NT2/D1 (cell line): ENCODE data around the gene DLK2.

Experiments
- DNase-seq: peaks from one replicate; pipeline ENCODE4 v3.0.0-alpha.2; 2011; ENCODE audit warnings: low read depth, low spot score
- H3K27me3 ChIP-seq: 2 replicates; pipeline ENCODE4 v1.6.0; 2011; ENCODE audit warnings: mild to moderate bottlenecking; ENCODE audit not compliant: insufficient read length, insufficient read depth
- H3K36me3 ChIP-seq: 2 replicates; pipeline ENCODE4 v1.6.1; 2011; ENCODE audit warnings: mild to moderate bottlenecking, low read length, mixed read lengths; ENCODE audit not compliant: insufficient read depth, insufficient read length
- H3K4me1 ChIP-seq: 2 replicates; pipeline ENCODE4 v1.5.1; 2011; ENCODE audit not compliant: insufficient read depth, insufficient read length
- H3K4me3 ChIP-seq: 2 replicates; pipeline ENCODE4 v1.5.1; 2011; ENCODE audit warnings: low read depth; ENCODE audit not compliant: insufficient read length
- H3K9ac ChIP-seq: 2 replicates; pipeline ENCODE4 v1.6.0; 2011; ENCODE audit warnings: low read depth; ENCODE audit not compliant: insufficient read length
- H3K9me3 ChIP-seq: 2 replicates; pipeline ENCODE4 v1.5.1; 2011; ENCODE audit warnings: mild to moderate bottlenecking, low read length; ENCODE audit not compliant: insufficient read depth
- SUZ12 ChIP-seq: IDR thresholded peaks from 2 replicates; pipeline ENCODE4 v1.6.1; 2011; ENCODE audit not compliant: insufficient read length, insufficient read depth; ENCODE audit errors: extremely low read depth
- YY1 ChIP-seq: IDR thresholded peaks from 2 replicates; pipeline ENCODE4 v1.6.1; 2011; ENCODE audit not compliant: insufficient read length, insufficient read depth
- ZNF274 ChIP-seq: IDR thresholded peaks from 2 replicates; pipeline ENCODE4 v1.6.1; 2011; ENCODE audit warnings: mild to moderate bottlenecking, low read depth, low read length

The DLK2 gene

DNA sequence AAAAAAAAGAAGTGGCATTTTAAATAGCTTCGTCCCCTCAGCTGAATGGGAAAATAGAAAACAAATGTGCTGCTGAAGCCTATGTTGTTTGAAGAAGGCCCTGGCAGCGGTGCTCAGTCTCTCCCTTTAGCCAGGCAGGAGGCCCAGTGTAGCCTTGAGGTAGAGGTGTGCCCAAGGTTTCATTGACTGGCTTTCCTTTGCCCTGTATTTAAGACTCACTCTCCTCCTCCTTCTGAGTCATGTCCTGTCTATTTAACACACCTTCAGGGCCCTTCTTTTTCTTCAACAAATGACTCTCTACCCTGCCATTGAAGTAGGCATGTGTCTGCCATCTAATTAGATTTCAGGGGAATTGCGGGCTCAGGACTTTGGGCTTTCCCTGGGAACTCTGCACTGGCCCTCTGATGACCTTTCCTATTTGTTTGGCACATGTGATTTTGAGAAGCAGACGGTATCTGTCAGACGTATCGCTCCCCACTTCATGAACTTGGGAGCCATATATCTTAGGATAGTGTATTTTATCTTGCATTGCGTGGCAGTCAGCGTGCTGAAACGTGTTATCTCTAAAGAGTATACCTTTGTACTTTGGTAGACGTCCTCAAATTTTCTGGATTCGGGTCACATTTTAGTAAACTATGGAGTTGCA is 26.4 kb upstream of the DLK2 start:
- H3K4me3 ChIP-seq = no peak overlapping the region
- H3K9ac ChIP-seq = no peak overlapping the region
- peaks cover 24% of the 10 kb centered on the region for H3K36me3 ChIP-seq
- no peaks in the 10 kb centered on the region for H3K27me3 ChIP-seq
- H3K4me1 ChIP-seq = peaks cover 8% of the 10 kb centered on the region
- TF ChIP-seq SUZ12 = no peak
- TF ChIP-seq ZNF274 = no peak
- TF ChIP-seq YY1 = no peak
- no peaks in the 10 kb centered on the region for H3K9me3 ChIP-seq
- DNase-seq = no peak

DNA sequence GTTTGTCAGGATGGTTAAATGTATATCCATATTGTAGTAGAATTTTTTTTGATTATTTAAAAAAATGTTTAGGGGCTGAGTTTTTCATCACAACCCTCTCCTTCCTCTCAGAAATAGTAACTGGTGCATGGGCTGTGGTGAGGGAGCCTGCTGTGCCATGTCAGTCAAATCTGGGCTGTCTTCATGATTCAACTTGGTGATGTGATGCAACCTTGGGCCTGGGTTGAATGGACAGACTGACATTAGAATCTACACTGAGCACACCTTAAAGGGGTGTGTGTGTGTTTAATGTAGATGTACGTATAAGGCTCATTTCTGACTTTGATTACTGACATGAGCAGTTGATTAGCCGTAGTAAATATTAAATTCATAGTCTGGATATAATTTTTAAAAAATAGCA is 25.7 kb upstream of the DLK2 start:
- Histone ChIP-seq H3K4me1 (peaks cover 8% of the 10 kb centered on the region), H3K27me3 (no peaks in the 10 kb centered on the region), H3K9me3 (no peaks in the 10 kb centered on the region), H3K9ac (no peak overlapping the region), H3K36me3 (peaks cover 22% of the 10 kb centered on the region), H3K4me3 (no peak overlapping the region)
- TF ChIP-seq SUZ12 (no peak), YY1 (no peak), ZNF274 (no peak)
- no peak for DNase-seq

DNA sequence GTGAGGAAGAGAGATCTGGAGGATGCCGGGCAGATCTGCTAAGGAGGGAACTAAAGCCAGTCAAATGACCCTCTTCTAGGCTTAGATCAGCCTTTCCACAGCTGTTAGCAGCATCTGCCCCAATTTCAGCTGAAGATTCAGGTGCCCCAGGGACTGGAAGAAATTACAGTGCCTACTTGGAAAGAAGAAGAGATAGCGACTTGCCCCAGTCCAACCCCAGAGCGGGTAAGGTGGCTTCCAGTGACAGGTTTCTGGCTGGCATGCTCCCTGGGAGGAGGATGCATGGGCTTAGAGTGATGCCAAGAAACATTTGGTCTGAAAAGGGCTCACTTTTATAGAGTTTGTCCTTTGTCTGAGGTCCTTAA is 22.6 kb upstream of the DLK2 start:
- Histone ChIP-seq H3K4me1 (peaks cover 8% of the 10 kb centered on the region), H3K9me3 (no peaks in the 10 kb centered on the region), H3K9ac (peak overlapping the region; percentile 87), H3K36me3 (peaks cover 14% of the 10 kb centered on the region), H3K27me3 (no peaks in the 10 kb centered on the region), H3K4me3 (peak overlapping the region; percentile 51)
- no peak for DNase-seq
- TF ChIP-seq ZNF274 = no peak
- TF ChIP-seq YY1 = no peak
- TF ChIP-seq SUZ12 = no peak

DNA sequence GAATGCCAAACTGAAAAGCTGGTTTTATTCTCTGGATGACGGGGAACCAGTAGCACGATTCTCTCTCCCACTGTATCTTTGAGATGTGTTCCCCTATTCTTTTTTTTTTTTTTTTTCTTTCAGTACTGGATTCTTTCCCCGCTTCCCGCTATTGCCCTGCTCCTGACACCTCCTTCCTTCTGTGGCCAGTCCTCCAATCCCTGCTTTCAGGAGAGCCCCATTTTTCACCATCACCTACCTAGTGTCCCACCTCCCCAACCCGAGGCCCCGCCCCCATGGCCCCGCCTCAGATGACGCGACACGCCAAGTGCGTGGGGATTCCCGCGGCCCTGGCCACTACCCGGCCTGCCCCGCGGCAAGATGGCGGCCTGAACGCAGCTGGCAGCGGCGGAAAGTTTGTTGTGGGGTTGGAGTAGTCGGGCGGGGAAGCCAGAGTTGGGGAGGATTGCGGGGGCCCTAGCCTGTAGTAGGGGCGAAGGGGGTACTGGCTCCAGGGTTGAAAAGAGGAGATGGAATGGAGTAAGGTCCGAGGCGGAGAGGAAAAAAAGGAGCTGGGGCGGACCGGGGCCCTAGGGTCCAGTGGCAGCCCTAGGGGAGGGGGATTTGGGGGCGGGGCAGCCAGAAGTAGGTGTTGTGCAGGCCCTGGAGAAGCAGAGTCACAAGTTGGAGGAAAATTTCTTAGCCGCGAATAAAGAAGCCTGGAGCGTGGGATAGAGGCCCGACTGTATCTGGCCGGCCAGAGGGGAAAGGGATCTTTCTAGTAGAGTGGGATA is 22.1 kb upstream of the DLK2 start, which contains the start of gene TJAP1:
Gene TJAP1 (plus strand): TSS at position 336 of the 773 bp plus-strand sequence. CDS start 21,432 bp downstream, outside the sequence.
- TF ChIP-seq YY1 (peak; percentile 70), SUZ12 (no peak)
- Histone ChIP-seq H3K9ac (peak within 1 kb of the TSS; percentile 87), H3K9me3 (no peaks in the 10 kb centered on the region), H3K4me1 (peaks cover 8% of the 10 kb centered on the region), H3K27me3 (no peaks in the 10 kb centered on the region), H3K4me3 (peak within 1 kb of the TSS; percentile 51), H3K36me3 (peaks cover 13% of the 10 kb centered on the region)
- peak; percentile 63 for DNase-seq

DNA sequence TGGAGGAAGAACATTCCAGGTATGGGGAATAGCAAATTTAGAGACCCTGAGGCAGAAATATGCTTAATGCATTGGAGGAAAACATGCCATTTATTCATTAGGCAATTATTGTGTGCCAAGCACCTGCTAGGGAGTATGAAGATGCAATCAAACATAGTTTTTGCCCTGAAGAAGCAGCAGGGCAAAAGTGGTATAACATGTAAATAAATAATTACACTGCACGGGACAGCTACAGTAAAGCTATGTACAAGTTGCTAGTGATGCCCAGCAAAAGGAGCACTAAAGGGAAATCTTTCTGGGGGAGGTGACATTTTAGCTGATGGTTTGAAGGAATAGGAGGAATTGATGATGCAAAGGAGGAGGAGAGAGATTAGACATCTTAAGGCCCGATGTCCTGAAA is 21.4 kb upstream of the DLK2 start:
- DNase-seq = no peak
- no peak overlapping the region for H3K4me3 ChIP-seq
- peaks cover 11% of the 10 kb centered on the region for H3K36me3 ChIP-seq
- H3K9me3 ChIP-seq = no peaks in the 10 kb centered on the region
- H3K9ac ChIP-seq = peak overlapping the region; percentile 39
- H3K4me1 ChIP-seq = peaks cover 8% of the 10 kb centered on the region
- TF ChIP-seq SUZ12 (no peak), ZNF274 (no peak), YY1 (no peak)
- H3K27me3 ChIP-seq = no peaks in the 10 kb centered on the region

DNA sequence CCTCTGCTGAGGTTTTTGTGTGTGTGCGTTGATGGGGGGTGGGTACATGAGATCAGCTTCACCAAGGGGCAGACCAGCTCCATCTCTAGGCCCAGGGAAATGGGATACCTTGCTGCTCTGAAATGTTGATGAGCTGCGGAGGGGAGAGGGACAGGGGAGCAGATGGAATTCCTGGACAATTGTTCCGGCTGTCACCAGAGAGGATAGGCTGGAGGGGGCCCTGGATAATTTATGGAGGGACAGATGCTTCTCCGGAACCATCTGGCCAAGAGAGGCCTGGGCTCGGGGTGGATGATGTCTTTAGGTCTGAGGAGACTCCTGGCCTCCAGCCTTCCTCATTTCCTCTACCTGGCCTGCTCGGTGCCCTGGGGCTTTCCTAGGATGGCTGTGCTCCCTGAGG is 20.2 kb upstream of the DLK2 start:
- H3K9me3 ChIP-seq = no peaks in the 10 kb centered on the region
- H3K36me3 ChIP-seq = peaks cover 11% of the 10 kb centered on the region
- H3K4me1 ChIP-seq = peaks cover 8% of the 10 kb centered on the region
- TF ChIP-seq ZNF274 = no peak
- no peak for TF ChIP-seq YY1
- no peak for TF ChIP-seq SUZ12
- peak overlapping the region; percentile 8 for H3K9ac ChIP-seq
- H3K4me3 ChIP-seq = no peak overlapping the region
- DNase-seq = no peak
- no peaks in the 10 kb centered on the region for H3K27me3 ChIP-seq

DNA sequence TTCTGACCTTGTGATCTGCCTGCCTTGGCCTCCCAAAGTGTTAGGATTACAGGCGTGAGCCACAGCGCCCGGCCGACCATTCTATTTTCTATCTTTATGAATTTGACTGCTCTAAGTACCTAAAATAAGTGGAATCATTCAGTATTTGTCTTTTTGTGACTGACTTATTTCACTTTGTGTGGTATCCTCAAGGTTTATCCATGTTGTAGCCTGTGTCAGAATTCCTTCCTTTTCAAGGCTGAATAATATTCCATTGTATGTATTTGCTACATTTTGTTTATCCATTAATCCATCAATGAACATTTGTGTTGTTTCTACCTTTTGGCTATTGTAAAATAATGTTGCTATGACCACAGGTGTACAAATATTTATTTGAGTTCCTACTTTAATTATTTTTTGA is 17.2 kb upstream of the DLK2 start:
- Histone ChIP-seq H3K4me3 (no peak overlapping the region), H3K9me3 (no peaks in the 10 kb centered on the region), H3K4me1 (peaks cover 10% of the 10 kb centered on the region), H3K9ac (no peak overlapping the region), H3K36me3 (no peaks in the 10 kb centered on the region), H3K27me3 (no peaks in the 10 kb centered on the region)
- no peak for TF ChIP-seq YY1
- TF ChIP-seq ZNF274 = no peak
- TF ChIP-seq SUZ12 = no peak
- no peak for DNase-seq
